OCI-LY1 (cell line): ENCODE data around the gene ILF2.

Experiments
- EZH2 ChIP-seq: fragments of 200-600 bp; sonication (generic), shearing (Covaris generic); IDR thresholded peaks from 2 replicates; pipeline ENCODE4 v1.8.0; 2017; ENCODE audit warnings: borderline replicate concordance, mixed run types, mild to moderate bottlenecking, antibody characterized with exemption, low read length, moderate library complexity, mixed read lengths
- TF ChIP-seq, protein P1 (sequence below): fragments of 200-600 bp; sonication (generic), shearing (Covaris generic); IDR thresholded peaks from 2 replicates; pipeline ENCODE4 v1.5.1; 2017; ENCODE audit warnings: mild to moderate bottlenecking, antibody characterized with exemption, low read length, moderate library complexity, mixed read lengths

DNA sequence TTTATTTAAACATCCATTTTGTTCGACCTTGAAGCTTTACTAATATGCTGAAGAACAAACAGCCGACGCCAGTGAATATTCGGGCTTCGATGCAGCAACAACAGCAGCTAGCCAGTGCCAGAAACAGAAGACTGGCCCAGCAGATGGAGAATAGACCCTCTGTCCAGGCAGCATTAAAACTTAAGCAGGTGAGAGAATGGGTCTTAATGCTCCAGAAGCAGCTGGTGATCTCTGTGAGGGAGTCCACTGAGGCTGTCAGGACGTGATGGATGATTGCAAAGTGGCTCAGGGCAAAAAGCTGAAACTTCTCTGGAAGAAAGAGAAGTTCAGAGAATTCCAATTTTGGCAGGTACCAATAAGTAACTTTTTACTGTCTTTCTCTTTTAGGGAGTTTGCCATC is 32.5 kb downstream of the ILF2 start:
- TF ChIP-seq, protein P1, sequence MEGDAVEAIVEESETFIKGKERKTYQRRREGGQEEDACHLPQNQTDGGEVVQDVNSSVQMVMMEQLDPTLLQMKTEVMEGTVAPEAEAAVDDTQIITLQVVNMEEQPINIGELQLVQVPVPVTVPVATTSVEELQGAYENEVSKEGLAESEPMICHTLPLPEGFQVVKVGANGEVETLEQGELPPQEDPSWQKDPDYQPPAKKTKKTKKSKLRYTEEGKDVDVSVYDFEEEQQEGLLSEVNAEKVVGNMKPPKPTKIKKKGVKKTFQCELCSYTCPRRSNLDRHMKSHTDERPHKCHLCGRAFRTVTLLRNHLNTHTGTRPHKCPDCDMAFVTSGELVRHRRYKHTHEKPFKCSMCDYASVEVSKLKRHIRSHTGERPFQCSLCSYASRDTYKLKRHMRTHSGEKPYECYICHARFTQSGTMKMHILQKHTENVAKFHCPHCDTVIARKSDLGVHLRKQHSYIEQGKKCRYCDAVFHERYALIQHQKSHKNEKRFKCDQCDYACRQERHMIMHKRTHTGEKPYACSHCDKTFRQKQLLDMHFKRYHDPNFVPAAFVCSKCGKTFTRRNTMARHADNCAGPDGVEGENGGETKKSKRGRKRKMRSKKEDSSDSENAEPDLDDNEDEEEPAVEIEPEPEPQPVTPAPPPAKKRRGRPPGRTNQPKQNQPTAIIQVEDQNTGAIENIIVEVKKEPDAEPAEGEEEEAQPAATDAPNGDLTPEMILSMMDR = no peak
- TF ChIP-seq EZH2 = no peak
